Stimulated activated CD8-positive, alpha-beta memory T cell treated with anti-CD3 and anti-CD28 coated beads, Interleukin-7, amount 100 ng/mL, for 48 hours (primary cell): Measurements from ENCODE around the gene ATP13A1.
"Not testable (repeated sequence)": the region's sequence is repeated elsewhere in the genome, so short reads cannot be mapped to it uniquely, and the experiment has no call there.

Source experiments
- DNase-seq, 2 donors: peaks; one replicate each; pipeline ENCODE4 v3.0.0-alpha.2; 2020; ENCODE audit warnings: low read depth in 1 of 2; ENCODE audit errors: extremely low read depth in 1 of 2

The ATP13A1 gene

DNA sequence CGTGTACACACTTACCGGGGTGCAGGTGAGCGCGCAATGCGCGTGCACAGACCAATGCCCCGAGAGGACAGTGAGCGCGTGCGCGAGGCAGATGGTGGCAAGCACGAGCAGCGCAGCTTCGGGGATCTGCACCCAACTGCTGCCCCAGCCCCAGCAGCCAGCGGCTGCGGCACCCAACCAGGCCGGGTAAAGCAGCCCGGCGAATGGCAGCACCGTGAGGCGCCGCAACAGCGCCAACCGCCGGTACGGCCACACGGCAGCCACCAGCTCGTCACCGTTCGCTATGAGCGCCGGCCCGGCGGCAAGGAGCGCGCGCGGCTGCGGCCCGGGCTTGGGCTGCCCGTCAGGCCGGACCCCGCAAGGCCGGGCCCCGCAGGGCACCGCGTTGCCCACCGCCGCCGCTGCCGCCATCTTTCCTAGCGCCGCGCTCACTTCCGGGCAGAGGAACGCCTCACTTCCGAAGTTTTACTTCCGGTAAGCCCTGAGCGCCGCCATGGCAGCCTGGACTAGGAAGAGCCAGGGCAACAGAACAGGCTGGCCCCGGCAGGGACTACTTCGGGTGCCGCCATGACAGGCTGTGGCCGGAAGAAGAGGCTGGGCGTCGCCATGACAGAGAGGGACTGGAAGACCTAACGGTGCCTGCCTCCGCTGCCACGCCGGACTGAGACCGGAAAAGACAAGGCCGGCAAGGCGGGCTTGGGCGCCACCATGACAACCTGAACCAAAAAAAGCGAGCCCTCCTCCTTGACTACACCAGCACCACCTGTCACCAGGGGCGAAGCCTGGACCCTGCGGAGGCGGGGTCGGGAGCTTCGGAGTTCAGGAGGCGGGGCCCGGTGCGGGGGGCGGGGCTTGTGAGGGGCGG, at the start of gene ATP13A1:
Gene ATP13A1, minus strand, starts transcription at position 421 of the 865 bp plus-strand sequence. Its CDS starts 10 bp downstream, at position 411.
- peak; percentile 78 to 94 for DNase-seq

DNA sequence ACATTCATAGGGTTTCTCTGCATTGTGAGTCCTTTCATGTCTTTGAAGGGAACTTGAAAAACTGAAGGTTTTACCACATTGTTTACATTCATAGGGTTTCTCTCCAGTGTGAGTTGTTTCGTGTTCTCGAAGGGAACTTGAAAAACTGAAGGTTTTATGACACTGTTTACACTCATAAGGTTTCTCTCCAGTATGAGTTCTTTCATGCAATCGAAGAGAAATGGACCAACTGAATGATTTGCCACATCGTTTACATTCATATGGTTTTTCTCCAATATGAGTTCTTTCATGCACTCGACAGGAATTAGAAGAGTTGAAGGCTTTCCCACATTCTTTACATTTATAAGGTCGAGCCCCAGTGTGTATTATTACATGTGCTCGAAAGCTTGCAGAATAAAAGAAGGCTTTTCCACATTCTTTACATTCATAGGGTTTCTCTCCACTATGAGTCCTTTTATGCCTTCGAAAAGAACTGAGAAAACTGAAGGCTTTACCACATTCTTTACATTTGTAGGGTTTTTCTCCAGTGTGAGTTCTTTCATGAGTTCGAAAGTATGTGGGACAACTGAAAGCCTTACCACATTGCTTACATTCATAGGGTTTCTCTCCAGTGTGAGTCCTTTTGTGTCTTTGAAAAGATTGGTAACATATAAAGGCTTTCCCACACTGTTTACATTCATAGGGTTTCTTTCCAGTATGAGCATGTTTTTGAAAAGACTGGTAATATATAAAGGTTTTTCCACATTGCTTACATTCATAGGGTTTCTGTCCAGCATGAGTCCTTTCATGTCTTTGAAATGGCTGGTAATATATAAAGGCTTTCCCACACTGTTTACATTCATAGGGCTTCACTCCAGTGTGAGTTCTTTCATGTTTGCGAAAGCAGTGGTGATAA, 48.7 kb upstream of the ATP13A1 start:
- DNase-seq: no peak

GRCh38 chr19:19711306-19711933, 47.9 kb upstream of the ATP13A1 start:
- no peak for DNase-seq

DNA sequence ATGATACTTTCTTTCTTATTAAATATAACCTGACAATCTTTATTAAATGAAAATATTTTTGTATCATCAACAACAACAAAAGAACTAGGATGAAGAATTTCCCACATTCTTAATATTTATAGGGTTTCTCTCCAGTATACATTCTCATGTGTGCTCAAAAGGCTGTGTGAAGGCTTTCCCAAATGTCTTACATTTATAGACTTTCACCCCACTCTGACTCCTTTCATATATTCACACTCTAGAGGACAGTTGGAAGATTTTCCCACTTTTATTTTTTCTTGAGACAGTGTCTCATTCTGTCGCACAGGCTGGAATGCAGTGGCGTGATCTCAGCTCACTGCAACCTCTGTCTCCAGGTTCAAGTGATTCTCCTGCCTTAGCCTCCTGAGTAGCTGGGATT, 47.0 kb upstream of the ATP13A1 start:
- no peak for DNase-seq

DNA sequence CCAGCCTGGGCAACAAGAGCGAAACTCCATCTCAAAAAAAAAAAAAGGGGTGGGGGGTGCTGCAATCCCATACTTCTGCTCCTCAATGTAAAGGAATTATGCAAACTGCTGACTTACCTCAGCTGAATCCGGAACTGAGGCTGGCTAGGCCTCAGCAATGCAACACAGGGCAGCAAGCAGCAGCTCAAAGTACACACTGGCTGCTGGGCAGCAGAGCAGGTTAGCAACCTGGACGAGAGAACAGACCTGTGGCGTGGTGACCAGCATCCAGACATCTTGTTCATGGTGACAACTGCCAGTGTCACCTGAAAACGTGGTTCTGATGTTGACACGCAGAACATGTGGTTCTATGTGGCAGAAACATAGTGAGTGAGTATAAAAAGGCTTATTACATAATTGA, 41.4 kb upstream of the ATP13A1 start:
- no peak for DNase-seq

DNA sequence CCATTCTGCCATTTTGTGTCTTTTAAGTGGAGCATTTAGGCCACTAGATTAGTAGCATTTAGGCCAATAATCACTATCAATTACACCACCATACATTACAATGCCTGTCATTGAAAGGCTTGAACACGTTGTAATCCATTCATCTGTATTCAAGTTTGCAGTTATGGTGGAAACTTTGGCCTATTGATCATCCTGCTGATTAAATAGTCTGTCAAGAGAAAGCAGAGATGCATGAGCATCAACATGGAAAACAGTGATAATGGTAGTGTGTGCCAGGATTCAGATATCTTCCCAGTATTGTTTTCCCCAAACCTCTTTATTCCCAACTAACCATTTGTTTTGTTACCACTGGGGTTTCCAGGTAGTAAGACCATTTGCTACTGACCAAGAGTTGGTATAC, 37.0 kb upstream of the ATP13A1 start:
- DNase-seq: not testable (repeated sequence)

GRCh38 chr19:19697589-19697988, 34.1 kb upstream of the ATP13A1 start:
- DNase-seq: no peak

GRCh38 chr19:19696386-19696785, 32.9 kb upstream of the ATP13A1 start:
- no peak for DNase-seq

GRCh38 chr19:19691683-19692082, 28.2 kb upstream of the ATP13A1 start:
- DNase-seq: no peak

DNA sequence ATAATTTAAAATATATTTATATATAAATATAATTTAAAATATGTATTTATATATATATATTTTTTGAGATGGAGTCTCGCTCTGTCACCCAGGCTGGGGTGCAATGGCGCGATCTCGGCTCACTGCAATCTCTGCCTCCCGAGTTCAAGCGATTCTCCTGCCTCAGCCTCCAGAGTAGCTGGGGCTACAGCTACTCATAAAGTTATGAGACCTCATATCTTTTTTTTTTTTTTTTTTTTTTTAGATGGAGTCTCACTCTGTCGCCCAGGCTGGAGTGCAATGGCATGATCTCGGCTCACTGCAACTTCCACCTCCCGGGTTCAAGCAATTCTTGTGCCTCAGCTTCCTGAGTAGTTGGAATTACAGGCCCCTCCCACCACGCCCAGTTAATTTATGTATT, 25.5 kb upstream of the ATP13A1 start:
- DNase-seq: not testable (repeated sequence)

DNA sequence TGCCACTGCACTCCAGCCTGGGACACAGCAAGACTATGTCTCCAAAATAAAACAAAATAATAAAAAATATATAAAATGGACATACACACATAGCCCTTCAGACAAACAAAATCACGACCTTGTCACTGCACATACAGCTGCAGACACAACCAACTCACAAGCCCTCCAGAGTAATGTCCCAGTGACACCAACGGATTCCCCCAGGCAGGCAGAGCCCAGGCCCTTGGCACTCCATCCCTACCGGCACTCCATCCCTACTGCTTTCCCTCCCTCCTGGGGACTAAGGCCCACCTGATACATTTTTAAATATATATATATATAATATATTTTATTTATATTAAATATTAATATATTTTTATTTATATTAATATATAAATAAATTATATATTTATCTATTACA, 23.6 kb upstream of the ATP13A1 start:
- no peak for DNase-seq

DNA sequence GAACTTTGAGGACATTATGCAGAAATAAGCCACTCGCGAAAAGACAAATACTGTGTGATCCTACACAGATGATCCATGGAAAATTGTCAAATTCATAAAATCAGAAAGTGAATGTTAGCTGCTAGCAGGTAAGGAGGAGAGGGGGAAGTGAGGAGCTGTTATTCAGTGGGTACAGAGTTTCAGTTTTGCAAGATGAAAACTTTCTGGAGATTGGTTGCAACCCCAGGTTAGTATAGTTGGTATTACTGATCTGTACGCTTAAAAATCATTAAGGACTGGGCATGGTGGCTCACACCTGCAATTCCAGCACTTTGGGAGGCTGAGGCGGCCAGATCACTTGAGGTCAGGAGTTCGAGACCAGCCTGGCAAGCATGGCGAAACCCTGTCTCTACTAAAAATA, 23.1 kb upstream of the ATP13A1 start:
- no peak for DNase-seq

- not testable (repeated sequence) for DNase-seq
Observed at GRCh38 chr19:19686119-19686518, 22.6 kb upstream of the ATP13A1 start.

- DNase-seq: no peak
Observed at GRCh38 chr19:19679176-19680073, 15.9 kb upstream of the ATP13A1 start.

DNA sequence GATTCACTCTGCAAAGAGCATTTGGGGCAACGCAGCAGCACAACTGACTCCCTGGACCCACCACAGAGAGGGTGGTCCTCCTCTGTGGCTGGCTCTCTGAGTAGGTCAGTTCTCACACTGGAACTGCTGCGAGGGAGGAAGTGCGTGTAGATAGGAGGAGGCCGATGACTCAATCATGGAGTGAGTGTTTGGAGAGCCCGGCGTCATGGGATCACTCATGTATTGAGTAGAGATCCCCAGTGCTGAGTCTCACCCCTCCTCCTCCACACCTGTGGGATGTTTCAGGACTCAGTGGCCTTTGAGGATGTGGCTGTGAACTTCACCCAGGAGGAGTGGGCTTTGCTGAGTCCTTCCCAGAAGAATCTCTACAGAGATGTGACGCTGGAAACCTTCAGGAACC, 14.1 kb upstream of the ATP13A1 start:
- no peak for DNase-seq

GRCh38 chr19:19674315-19674714, 10.8 kb upstream of the ATP13A1 start:
- DNase-seq: no peak

DNA sequence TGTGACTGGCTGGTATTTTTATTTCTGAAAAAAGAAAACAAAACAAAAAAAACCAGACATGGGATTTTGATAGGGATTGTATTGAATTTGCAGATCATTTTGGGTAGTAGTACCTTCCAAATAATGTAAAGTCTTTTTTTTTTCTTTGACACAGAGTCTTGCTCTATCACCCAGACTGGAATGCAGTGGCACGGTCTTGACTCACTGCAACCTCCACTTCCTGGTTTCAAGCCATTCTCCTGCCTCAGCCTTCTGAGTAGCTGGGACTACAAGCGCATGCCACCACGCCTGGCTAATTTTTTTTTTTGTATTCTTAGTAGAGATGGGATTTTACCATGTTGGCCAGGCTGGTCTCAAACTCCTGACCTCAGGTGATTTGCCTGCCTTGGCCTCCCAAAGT, 9.3 kb upstream of the ATP13A1 start:
- no peak for DNase-seq

- no peak for DNase-seq
Observed at GRCh38 chr19:19670070-19670551, 6.6 kb upstream of the ATP13A1 start.

GRCh38 chr19:19668230-19669012, 4.9 kb upstream of the ATP13A1 start, which contains the start of gene ZNF101:
ZNF101 (plus strand) TSS chr19:19668839; CDS start chr19:19668964, 125 bp downstream.
- DNase-seq: peak; percentile 91 to 98
